ENCODE measurements around the gene KIF13A.

Gene KIF13A

GRCh38 chr6:17874753-17875152 is 112.7 kb downstream of the KIF13A start:
- Histone ChIP-seq H3K9ac (ENCODE audit: low read length) (no peak overlapping the region), H3K9me3 (replicated peaks; ENCODE audit: insufficient read depth, low read length) (no peaks in the 10 kb centered on the region), H4K20me1 (ENCODE audit: insufficient read depth, low read length) (no peaks in the 10 kb centered on the region), H3K4me3 (ENCODE audit: low read length) (no peak overlapping the region), H3K9me2 (replicated peaks; ENCODE audit: insufficient read depth, low read length) (no peaks in the 10 kb centered on the region), H3K79me2 (ENCODE audit: low read length) (no peaks in the 10 kb centered on the region), H2AFZ (ENCODE audit: low read length) (no peak overlapping the region), H3K27me3 (replicated peaks; ENCODE audit: insufficient read depth, low read length) (no peaks in the 10 kb centered on the region), H3K27ac (ENCODE audit: low read length) (no peak overlapping the region), H3K36me3 (replicated peaks; ENCODE audit: insufficient read depth, low read length) (no peaks in the 10 kb centered on the region), H3K4me1 (ENCODE audit: low read length) (no peaks in the 10 kb centered on the region), H3K4me2 (ENCODE audit: low read depth, low read length) (no peak overlapping the region), H3F3A (ENCODE audit: insufficient read depth, low read length) (no peaks in the 10 kb centered on the region)
- no peak for TF ChIP-seq EZH2 (optimal IDR thresholded peaks at IDR 0.05; ENCODE audit: low read depth, low read length)
- TF ChIP-seq EZH2phosphoT487 (IDR thresholded peaks at IDR 0.05; ENCODE audit: low read length), result no peak
- TF ChIP-seq, protein P1, sequence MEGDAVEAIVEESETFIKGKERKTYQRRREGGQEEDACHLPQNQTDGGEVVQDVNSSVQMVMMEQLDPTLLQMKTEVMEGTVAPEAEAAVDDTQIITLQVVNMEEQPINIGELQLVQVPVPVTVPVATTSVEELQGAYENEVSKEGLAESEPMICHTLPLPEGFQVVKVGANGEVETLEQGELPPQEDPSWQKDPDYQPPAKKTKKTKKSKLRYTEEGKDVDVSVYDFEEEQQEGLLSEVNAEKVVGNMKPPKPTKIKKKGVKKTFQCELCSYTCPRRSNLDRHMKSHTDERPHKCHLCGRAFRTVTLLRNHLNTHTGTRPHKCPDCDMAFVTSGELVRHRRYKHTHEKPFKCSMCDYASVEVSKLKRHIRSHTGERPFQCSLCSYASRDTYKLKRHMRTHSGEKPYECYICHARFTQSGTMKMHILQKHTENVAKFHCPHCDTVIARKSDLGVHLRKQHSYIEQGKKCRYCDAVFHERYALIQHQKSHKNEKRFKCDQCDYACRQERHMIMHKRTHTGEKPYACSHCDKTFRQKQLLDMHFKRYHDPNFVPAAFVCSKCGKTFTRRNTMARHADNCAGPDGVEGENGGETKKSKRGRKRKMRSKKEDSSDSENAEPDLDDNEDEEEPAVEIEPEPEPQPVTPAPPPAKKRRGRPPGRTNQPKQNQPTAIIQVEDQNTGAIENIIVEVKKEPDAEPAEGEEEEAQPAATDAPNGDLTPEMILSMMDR (IDR thresholded peaks at IDR 0.05; ENCODE audit: low read length), result no peak
- no peak for DNase-seq

- no peaks in the 10 kb centered on the region for H3K9me2 ChIP-seq (replicated peaks; ENCODE audit: insufficient read depth, low read length)
- H3K79me2 ChIP-seq (ENCODE audit: low read length), result no peaks in the 10 kb centered on the region
These were observed 114.5 kb downstream of the KIF13A start for GRCh38 chr6:17872908-17873307.

GRCh38 chr6:17871836-17872235 is 115.6 kb downstream of the KIF13A start:
- no peaks in the 10 kb centered on the region for H3K9me3 ChIP-seq (replicated peaks; ENCODE audit: insufficient read depth, low read length)
- H3K9ac ChIP-seq (ENCODE audit: low read length), result no peak overlapping the region
- H3K4me1 ChIP-seq (ENCODE audit: low read length), result no peaks in the 10 kb centered on the region
- no peaks in the 10 kb centered on the region for H3F3A ChIP-seq (ENCODE audit: insufficient read depth, low read length)
- TF ChIP-seq, protein P1 (IDR thresholded peaks at IDR 0.05; ENCODE audit: low read length), result no peak
- TF ChIP-seq EZH2 (optimal IDR thresholded peaks at IDR 0.05; ENCODE audit: low read depth, low read length) (no peak), EZH2phosphoT487 (IDR thresholded peaks at IDR 0.05; ENCODE audit: low read length) (no peak)
- no peak for DNase-seq
- H3K4me2 ChIP-seq (ENCODE audit: low read depth, low read length), result no peak overlapping the region
- H2AFZ ChIP-seq (ENCODE audit: low read length), result no peak overlapping the region
- H3K9me2 ChIP-seq (replicated peaks; ENCODE audit: insufficient read depth, low read length), result no peaks in the 10 kb centered on the region
- no peaks in the 10 kb centered on the region for H3K36me3 ChIP-seq (replicated peaks; ENCODE audit: insufficient read depth, low read length)
- H3K4me3 ChIP-seq (ENCODE audit: low read length), result no peak overlapping the region
- no peaks in the 10 kb centered on the region for H3K27me3 ChIP-seq (replicated peaks; ENCODE audit: insufficient read depth, low read length)
- H3K27ac ChIP-seq (ENCODE audit: low read length), result no peak overlapping the region
- no peaks in the 10 kb centered on the region for H4K20me1 ChIP-seq (ENCODE audit: insufficient read depth, low read length)
- no peaks in the 10 kb centered on the region for H3K79me2 ChIP-seq (ENCODE audit: low read length)

More at GRCh38 chr6:17872908-17873307, 114.5 kb downstream of the KIF13A start:
- Histone ChIP-seq H3K36me3 (replicated peaks; ENCODE audit: insufficient read depth, low read length) (no peaks in the 10 kb centered on the region), H3K9me3 (replicated peaks; ENCODE audit: insufficient read depth, low read length) (no peaks in the 10 kb centered on the region), H3K4me2 (ENCODE audit: low read depth, low read length) (no peak overlapping the region), H3K27me3 (replicated peaks; ENCODE audit: insufficient read depth, low read length) (no peaks in the 10 kb centered on the region), H3K4me3 (ENCODE audit: low read length) (no peak overlapping the region), H3K27ac (ENCODE audit: low read length) (no peak overlapping the region), H3K4me1 (ENCODE audit: low read length) (no peaks in the 10 kb centered on the region), H4K20me1 (ENCODE audit: insufficient read depth, low read length) (no peaks in the 10 kb centered on the region), H2AFZ (ENCODE audit: low read length) (no peak overlapping the region), H3K9ac (ENCODE audit: low read length) (no peak overlapping the region), H3F3A (ENCODE audit: insufficient read depth, low read length) (no peaks in the 10 kb centered on the region)
- TF ChIP-seq EZH2 (optimal IDR thresholded peaks at IDR 0.05; ENCODE audit: low read depth, low read length), result no peak
- TF ChIP-seq, protein P1 (IDR thresholded peaks at IDR 0.05; ENCODE audit: low read length), result no peak
- DNase-seq, result no peak

All from MM.1S (cell line).